Measurements from ENCODE around the gene CNOT4.

CNOT4 gene

DNA sequence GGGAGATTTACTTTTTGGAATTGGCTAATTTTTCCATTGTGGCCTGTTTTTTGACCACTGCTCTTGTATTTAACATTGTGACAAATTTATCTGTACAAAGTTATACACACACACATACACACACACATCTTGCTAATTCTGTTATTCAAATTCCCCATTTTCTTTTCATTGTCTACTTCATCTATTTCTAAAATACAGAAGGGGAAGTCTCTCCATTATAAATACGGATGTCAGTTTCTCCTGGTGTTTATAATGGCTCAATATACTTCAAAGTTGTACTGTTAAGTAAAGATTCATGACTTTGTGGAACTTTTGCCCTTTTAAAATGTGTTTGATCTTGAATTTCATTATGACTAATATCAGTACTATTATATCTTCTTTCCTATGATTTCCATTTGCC, 81.0 kb downstream of the CNOT4 start:
- TF ChIP-seq POLR2A (IDR thresholded peaks at IDR 0.05; ENCODE audit: extremely low read depth, insufficient read length): no peak
- TF ChIP-seq, protein P1, sequence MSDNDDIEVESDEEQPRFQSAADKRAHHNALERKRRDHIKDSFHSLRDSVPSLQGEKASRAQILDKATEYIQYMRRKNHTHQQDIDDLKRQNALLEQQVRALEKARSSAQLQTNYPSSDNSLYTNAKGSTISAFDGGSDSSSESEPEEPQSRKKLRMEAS (IDR thresholded peaks at IDR 0.05; ENCODE audit: low read depth, low read length): no peak
- TF ChIP-seq, protein P2, sequence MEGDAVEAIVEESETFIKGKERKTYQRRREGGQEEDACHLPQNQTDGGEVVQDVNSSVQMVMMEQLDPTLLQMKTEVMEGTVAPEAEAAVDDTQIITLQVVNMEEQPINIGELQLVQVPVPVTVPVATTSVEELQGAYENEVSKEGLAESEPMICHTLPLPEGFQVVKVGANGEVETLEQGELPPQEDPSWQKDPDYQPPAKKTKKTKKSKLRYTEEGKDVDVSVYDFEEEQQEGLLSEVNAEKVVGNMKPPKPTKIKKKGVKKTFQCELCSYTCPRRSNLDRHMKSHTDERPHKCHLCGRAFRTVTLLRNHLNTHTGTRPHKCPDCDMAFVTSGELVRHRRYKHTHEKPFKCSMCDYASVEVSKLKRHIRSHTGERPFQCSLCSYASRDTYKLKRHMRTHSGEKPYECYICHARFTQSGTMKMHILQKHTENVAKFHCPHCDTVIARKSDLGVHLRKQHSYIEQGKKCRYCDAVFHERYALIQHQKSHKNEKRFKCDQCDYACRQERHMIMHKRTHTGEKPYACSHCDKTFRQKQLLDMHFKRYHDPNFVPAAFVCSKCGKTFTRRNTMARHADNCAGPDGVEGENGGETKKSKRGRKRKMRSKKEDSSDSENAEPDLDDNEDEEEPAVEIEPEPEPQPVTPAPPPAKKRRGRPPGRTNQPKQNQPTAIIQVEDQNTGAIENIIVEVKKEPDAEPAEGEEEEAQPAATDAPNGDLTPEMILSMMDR (IDR thresholded peaks at IDR 0.05; ENCODE audit: low read depth, low read length): no peak
- TF ChIP-seq MYC (IDR thresholded peaks at IDR 0.05; ENCODE audit: low read depth, low read length): no peak
- no peak for DNase-seq (ENCODE audit: low read depth)
- no peak overlapping the region for H3K4me3 ChIP-seq (ENCODE audit: low read depth, low read length)

DNA sequence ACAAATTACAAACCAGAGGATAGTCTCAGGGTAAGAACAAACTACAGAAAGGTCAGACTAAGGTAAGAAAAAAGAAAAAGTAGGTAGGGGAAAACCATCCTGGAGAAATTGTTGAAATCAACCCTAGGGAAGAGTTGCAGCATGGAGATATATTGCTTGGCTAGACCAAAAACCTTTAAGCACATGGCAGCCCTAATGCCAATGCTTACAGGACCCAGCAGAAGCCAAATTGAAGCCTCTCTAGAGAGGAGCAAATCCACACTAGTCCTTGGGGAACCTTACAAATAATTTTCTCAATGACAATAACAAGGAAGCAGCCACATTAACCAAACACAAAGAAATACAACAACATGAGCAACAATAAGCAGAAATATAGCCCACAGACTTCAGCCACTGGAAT, 81.9 kb downstream of the CNOT4 start:
- no peak for TF ChIP-seq POLR2A (IDR thresholded peaks at IDR 0.05; ENCODE audit: extremely low read depth, insufficient read length)
- TF ChIP-seq, protein P1 (IDR thresholded peaks at IDR 0.05; ENCODE audit: low read depth, low read length): 0 out of 2 replicates have a peak, but pooled peaks have one; percentile 11
- no peak overlapping the region for H3K4me3 ChIP-seq (ENCODE audit: low read depth, low read length)
- DNase-seq (ENCODE audit: low read depth): no peak

DNA sequence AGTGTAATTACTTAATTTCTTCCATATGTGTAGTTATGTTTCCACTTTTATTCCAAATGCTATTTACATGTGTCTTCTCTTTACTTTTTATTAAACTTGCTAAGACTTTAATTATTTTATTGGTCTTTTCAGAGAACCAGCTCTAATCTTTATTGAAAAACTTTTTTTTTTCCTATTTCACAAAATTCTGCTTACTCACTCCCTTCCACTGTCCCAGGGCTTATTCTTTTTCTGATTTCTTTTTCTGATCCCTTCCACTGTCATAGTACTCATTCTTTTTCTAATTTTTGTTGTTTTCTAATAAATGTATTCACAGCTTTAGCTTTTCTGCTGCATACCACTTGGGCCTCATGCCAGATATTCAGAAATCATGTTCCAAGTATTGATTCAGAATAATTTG, 82.7 kb downstream of the CNOT4 start:
- DNase-seq (ENCODE audit: low read depth): no peak
- H3K4me3 ChIP-seq (ENCODE audit: low read depth, low read length): no peak overlapping the region
- TF ChIP-seq, protein P1 (IDR thresholded peaks at IDR 0.05; ENCODE audit: low read depth, low read length): no peak
- TF ChIP-seq, protein P2 (IDR thresholded peaks at IDR 0.05; ENCODE audit: low read depth, low read length): no peak
- TF ChIP-seq MYC (IDR thresholded peaks at IDR 0.05; ENCODE audit: low read depth, low read length): no peak
- no peak for TF ChIP-seq POLR2A (IDR thresholded peaks at IDR 0.05; ENCODE audit: extremely low read depth, insufficient read length)

DNA sequence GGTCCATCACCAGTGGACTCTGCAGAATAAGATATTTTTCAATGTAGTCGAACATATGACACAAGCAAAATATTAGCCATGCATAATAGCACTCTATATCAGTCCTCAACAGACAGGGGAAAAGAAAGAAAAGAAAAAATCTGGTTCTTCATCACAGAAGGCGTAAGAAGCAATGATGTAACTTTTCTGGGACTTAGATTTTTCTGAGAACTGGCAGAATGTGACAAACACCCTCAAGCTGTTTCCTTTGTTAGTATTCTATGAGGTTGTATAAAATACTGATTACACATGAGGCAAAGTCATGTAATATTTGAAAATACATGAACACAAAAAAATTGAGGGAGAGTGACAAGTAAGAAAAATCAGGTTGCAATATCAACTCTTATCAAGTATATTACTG, 84.9 kb downstream of the CNOT4 start:
- H3K4me3 ChIP-seq (ENCODE audit: low read depth, low read length): no peak overlapping the region
- TF ChIP-seq, protein P2 (IDR thresholded peaks at IDR 0.05; ENCODE audit: low read depth, low read length): no peak
- TF ChIP-seq, protein P1 (IDR thresholded peaks at IDR 0.05; ENCODE audit: low read depth, low read length): no peak
- TF ChIP-seq MYC (IDR thresholded peaks at IDR 0.05; ENCODE audit: low read depth, low read length) (no peak), POLR2A (IDR thresholded peaks at IDR 0.05; ENCODE audit: extremely low read depth, insufficient read length) (no peak)
- DNase-seq (ENCODE audit: low read depth): no peak

DNA sequence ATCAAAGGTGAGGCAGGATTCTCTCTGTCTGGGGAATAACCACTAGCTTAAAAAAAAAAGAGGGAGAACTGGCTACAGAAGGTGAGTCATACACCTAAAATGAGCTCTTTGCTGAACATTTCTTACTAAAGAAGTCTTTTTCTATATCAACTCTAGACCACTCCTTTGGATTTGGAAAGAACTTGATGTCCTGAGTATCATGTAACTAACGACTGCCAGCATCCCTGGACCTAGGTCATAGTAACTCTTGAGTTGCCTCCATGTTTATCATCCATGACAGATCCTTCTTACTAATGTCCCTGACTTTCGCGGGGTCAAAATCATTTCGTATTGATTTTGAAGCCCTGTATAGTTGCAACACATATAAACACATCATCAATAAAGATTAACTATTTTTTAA, 89.1 kb downstream of the CNOT4 start:
- no peak overlapping the region for H3K4me3 ChIP-seq (ENCODE audit: low read depth, low read length)
- DNase-seq (ENCODE audit: low read depth): no peak

DNA sequence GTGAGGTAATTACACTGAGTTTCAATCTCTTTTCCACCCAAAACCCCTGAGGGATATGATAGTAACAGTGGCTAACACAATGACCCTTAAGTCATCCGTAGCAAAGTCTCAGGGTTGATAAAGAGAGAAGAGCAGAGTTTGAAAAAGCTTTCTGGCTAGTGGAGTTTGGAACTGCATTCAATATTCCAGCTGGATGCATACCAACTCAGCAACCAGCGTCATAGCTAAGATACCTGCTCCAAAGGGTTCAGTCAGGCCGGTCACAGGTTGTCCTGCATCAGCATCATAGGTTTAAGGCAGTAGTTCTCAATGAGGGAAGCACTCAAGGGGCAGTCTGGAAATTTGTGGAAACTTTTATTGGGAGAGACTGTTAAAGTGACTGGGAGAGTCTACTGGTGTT, 93.5 kb downstream of the CNOT4 start:
- H3K4me3 ChIP-seq (ENCODE audit: low read depth, low read length): no peak overlapping the region
- DNase-seq (ENCODE audit: low read depth): no peak
- no peak for TF ChIP-seq POLR2A (IDR thresholded peaks at IDR 0.05; ENCODE audit: extremely low read depth, insufficient read length)
- TF ChIP-seq, protein P1 (IDR thresholded peaks at IDR 0.05; ENCODE audit: low read depth, low read length): no peak
- TF ChIP-seq, protein P2 (IDR thresholded peaks at IDR 0.05; ENCODE audit: low read depth, low read length): no peak
- TF ChIP-seq MYC (IDR thresholded peaks at IDR 0.05; ENCODE audit: low read depth, low read length): no peak

More for the DNA sequence above, 89.1 kb downstream of the CNOT4 start:
- TF ChIP-seq POLR2A (IDR thresholded peaks at IDR 0.05; ENCODE audit: extremely low read depth, insufficient read length): no peak
- TF ChIP-seq, protein P2 (IDR thresholded peaks at IDR 0.05; ENCODE audit: low read depth, low read length): no peak
- TF ChIP-seq, protein P1 (IDR thresholded peaks at IDR 0.05; ENCODE audit: low read depth, low read length): no peak
- TF ChIP-seq MYC (IDR thresholded peaks at IDR 0.05; ENCODE audit: low read depth, low read length): no peak
